Activated CD8-positive, alpha-beta memory T cell treated with anti-CD3 and anti-CD28 coated beads, Interleukin-2, amount 50 U/mL, for 1 hour (primary cell): ENCODE results near the gene SERPINI1.

Experiments used
- DNase-seq: peaks from one replicate; pipeline ENCODE4 v3.0.0-alpha.2; 2020; ENCODE audit errors: extremely low read depth

SERPINI1 gene

GRCh38 chr3:167734498-167735232 is 856 bp upstream of the SERPINI1 start, which contains the start of gene PDCD10:
PDCD10 (minus strand) TSS chr3:167734892; CDS start chr3:167720157, 14,735 bp downstream.
- DNase-seq, result peak; percentile 94

DNA sequence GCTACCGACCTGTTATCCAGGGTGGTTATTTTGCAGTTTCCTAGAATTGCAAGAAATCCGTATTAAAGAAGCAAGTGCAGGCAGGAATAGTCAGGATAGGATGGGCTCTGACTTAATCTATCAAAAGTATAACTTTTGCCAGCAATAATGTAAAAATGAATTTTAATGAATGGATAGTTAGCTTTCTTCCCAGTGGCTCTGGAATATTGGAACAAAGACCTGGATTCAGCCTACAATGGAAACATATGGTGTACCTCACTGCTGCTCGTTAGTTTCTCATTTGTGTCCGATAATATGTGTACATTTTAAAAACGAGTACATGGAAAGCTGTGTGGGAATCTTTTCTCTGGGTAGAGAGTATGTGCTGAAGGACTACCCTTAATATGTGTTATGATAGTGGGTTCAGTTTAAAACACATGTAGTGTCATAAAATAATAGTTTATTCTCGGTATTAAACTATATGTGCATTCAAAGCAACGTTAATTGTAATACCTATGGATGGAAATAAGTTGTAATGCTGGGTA is 805 bp downstream of the SERPINI1 start:
- no peak for DNase-seq

GRCh38 chr3:167736997-167737396 is 1.5 kb downstream of the SERPINI1 start:
- DNase-seq, result no peak

- no peak for DNase-seq
These were observed 2.5 kb downstream of the SERPINI1 start for GRCh38 chr3:167738037-167738436.

DNA sequence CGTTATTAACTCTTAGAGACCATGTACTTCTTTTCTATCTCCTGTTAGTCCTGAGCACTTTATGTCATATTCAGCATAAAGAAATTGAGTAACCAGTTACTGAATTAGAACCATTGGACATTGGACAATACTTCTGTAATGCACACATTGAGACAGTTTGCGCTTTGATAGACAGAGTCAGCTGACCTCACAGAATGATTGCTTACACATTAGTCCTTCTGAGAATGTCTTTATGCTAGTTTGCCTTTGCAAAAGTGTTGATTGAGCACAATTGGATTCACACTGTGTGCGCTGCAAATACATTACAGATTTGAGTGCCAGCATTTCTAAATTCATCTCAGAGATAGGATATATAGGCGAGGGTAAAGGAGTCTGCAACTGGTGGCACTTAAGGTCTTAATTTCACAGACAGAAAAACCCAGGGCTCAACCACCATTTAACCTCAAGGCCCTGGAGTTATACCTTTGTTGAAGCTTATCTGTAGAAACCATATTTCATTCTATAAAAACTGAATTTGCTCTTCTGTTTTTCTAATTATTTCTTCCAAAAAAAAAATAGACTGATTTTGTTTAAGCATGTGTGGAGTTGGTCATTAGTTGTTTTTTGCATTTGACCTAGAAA is 3.8 kb downstream of the SERPINI1 start:
- no peak for DNase-seq

DNA sequence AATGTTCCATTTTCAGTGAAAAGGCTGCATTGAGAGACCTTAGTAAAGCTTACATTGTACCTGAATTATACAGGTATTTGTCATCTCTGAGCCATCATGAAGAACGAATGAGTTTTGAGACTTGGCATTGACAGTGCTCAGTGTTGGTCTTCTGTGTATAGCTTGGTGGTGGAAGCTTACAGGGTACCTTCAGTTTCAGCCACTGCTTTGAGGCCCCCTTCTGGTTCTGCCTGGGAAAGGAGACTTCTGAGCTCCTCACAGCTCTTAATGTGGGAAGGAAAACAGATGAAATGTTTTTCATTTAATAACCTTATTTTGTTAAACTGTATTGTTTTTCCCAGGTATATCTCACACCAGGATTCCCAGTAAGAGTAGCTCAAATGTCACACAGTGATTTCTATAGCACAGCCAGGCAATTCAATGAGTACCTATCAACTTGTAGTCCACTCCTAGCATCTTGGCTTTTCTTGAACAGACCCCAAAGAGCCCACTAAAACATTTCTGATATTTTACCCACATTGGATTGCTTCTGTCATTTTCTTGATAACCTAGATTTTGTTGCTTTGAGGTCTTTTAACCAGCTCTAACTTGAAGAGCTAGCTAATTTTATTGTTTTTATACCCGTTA is 5.6 kb downstream of the SERPINI1 start:
- DNase-seq, result no peak

- no peak for DNase-seq
These were observed 6.8 kb downstream of the SERPINI1 start for GRCh38 chr3:167742338-167742737.

DNA sequence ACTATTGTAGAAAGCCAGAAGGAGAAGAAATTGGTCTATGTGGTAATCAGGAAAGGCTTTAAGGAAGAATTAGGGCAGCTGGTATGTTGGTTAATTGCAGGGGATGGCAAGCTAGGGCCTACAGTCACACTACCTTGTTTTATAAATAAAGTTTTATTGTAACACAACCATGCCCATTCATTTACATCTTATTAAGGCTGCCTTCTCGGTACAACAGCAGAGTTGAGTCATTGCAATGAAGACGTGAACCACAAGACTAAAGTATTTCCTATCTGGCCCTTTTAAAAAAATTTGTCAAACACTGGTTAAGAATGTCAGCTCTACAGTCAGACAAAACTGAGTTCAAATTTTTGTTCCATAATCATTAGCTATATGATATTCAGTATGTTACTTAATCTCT is 8.3 kb downstream of the SERPINI1 start:
- DNase-seq, result no peak

GRCh38 chr3:167749209-167749608 is 13.7 kb downstream of the SERPINI1 start:
- no peak for DNase-seq

DNA sequence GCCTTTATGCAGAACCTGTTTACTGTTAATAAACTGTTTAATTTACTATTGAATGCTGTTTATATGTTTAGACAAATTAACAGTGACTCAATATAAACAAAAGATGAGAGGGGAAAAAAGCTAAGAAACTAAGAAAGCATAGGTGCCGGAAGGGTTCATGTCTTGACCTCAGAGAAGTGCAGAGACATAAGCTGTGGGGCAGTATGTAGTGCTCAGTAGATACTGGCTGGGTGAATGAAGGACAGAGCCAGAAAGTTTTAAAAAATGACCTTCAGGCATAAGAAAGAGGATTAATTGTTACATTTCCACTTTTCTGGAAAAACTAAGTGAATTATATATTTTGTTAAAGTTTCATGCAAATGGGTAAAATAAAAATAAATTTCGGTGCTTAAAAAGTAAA is 14.2 kb downstream of the SERPINI1 start:
- DNase-seq, result no peak

- DNase-seq, result no peak
These were observed 14.9 kb downstream of the SERPINI1 start for GRCh38 chr3:167750272-167750971.

DNA sequence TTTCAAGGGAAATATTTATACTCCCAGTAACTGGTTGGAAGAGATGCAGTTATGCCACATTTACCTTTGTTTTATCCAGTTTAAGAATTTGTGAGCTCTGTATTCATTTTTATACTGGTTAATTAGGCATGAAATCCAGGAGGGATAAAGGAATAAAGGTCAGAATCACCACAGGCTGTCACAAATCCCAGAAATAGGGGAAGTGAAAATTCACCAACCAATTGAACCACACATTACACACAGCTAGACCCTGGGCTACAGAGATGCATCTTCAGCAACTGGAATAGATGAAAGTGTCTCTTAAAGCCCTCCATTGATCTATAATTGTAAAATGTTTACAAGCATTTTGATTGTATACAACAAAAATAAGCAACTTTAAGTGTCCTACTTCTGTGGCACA is 18.5 kb downstream of the SERPINI1 start:
- DNase-seq, result no peak

GRCh38 chr3:167761302-167761701 is 25.8 kb downstream of the SERPINI1 start:
- no peak for DNase-seq

GRCh38 chr3:167762296-167762695 is 26.8 kb downstream of the SERPINI1 start:
- no peak for DNase-seq

- DNase-seq, result no peak
These were observed 37.5 kb downstream of the SERPINI1 start for GRCh38 chr3:167772992-167773391.

DNA sequence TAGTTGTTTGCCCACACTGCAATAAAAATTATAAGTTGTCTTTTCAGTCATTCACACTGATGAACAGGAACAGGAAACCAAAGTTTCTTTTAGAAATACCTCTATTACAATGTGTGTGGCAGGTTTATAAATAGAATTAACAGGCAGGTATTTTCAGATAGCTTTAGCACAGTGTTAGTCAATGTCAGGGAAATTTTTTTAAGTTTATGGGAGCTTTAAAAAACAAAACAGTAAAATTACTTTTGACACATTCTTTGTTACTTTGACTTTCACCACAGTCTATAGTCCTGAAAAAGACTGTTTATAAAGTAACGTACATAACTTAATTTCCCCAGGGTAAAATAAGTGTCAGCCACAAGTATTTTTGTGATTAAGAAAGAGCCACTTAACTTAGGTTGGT is 38.1 kb downstream of the SERPINI1 start:
- no peak for DNase-seq

GRCh38 chr3:167776066-167776685 is 40.7 kb downstream of the SERPINI1 start:
- DNase-seq, result no peak

- DNase-seq, result no peak
These were observed 41.8 kb downstream of the SERPINI1 start for GRCh38 chr3:167777356-167777755.

GRCh38 chr3:167780214-167780883 is 44.8 kb downstream of the SERPINI1 start:
- no peak for DNase-seq

GRCh38 chr3:167783781-167784180 is 48.3 kb downstream of the SERPINI1 start:
- no peak for DNase-seq

DNA sequence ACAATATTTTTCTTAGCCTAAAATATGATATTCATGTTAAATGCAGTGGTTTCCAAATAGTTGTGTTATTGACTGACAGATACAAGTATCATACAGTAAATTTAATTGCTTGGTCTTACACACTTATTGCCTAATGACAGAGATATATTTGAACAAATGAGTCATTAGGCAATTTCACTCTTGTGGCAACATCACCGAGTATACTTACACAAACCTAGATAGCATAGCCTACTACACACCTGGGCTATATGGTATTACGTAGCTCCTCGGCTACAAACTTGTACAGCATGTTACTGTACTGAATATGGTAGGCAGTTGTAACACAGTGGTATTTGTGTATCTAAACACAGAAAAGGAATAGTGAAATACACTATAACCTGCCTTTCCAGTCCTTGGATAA is 50.3 kb downstream of the SERPINI1 start:
- DNase-seq, result no peak
